22Rv1 (cell line): ENCODE results near the gene CRTC2.

Experiments
- CTCF ChIP-seq: fragments of 450-650 bp; IDR thresholded peaks from 2 replicates; pipeline ENCODE4 v1.5.1; 2017; ENCODE audit warnings: mild to moderate bottlenecking
- ZFX ChIP-seq: fragments of 450-650 bp; IDR thresholded peaks from 2 replicates; pipeline ENCODE4 v1.6.1; 2017; ENCODE audit warnings: antibody characterized with exemption, borderline replicate concordance

- TF ChIP-seq CTCF (no peak), ZFX (no peak)
Measured at GRCh38 chr1:153933955-153934354, 24.5 kb downstream of the CRTC2 start.
